ENCODE measurements around the gene CADPS2. TPM values are rescaled to one million over a fixed set of nuclear protein-coding genes. Genes with fewer than 3 reads are reported as not detected.

Gene CADPS2
- total and polyA plus RNA-seq, 4 donors, result 5.6 to 41.1 (median 11.0) TPM

DNA sequence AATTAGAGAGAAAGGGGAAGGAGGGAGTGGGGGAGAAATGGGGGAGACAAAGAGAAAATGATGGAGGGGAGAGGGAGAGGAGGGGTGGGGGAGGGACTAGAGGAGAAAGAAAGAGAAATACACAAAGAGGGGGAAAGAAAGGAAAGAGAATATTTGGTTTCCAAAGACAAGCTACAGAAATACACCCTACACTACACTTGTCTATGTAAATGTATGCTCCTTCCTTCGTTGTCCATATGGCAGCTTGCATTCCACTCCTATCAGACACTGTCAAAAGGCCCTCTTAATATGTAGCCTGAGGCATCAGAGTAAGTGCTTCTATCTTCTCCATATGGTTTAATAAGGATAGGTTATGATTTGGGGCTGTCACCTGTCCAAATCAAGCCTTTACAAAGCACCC is 488.9 kb downstream of the CADPS2 start:
- H3K27ac ChIP-seq (ENCODE audit: low read depth in 1 of 2, low read length in 2 of 2), result no peak overlapping the region
- no peak for TF ChIP-seq FOXA2 (IDR thresholded peaks at IDR 0.05)
- TF ChIP-seq SP1 (IDR thresholded peaks at IDR 0.05), result no peak
- TF ChIP-seq, protein P1, sequence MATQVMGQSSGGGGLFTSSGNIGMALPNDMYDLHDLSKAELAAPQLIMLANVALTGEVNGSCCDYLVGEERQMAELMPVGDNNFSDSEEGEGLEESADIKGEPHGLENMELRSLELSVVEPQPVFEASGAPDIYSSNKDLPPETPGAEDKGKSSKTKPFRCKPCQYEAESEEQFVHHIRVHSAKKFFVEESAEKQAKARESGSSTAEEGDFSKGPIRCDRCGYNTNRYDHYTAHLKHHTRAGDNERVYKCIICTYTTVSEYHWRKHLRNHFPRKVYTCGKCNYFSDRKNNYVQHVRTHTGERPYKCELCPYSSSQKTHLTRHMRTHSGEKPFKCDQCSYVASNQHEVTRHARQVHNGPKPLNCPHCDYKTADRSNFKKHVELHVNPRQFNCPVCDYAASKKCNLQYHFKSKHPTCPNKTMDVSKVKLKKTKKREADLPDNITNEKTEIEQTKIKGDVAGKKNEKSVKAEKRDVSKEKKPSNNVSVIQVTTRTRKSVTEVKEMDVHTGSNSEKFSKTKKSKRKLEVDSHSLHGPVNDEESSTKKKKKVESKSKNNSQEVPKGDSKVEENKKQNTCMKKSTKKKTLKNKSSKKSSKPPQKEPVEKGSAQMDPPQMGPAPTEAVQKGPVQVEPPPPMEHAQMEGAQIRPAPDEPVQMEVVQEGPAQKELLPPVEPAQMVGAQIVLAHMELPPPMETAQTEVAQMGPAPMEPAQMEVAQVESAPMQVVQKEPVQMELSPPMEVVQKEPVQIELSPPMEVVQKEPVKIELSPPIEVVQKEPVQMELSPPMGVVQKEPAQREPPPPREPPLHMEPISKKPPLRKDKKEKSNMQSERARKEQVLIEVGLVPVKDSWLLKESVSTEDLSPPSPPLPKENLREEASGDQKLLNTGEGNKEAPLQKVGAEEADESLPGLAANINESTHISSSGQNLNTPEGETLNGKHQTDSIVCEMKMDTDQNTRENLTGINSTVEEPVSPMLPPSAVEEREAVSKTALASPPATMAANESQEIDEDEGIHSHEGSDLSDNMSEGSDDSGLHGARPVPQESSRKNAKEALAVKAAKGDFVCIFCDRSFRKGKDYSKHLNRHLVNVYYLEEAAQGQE (IDR thresholded peaks at IDR 0.05), result no peak
- no peak for TF ChIP-seq MAX (IDR thresholded peaks at IDR 0.05)
- no peak for TF ChIP-seq FOXA1 (IDR thresholded peaks at IDR 0.05)
- no peak for TF ChIP-seq HNF4A (conservative IDR thresholded peaks at IDR 0.05)
- no peak overlapping the region for H3K9ac ChIP-seq (ENCODE audit: low read depth in 1 of 2, low read length in 2 of 2)
- no peak overlapping the region for H3K4me3 ChIP-seq (ENCODE audit: low read depth in 1 of 3, low read length in 3 of 3)
- no peaks in the 10 kb centered on the region for H3K27me3 ChIP-seq (ENCODE audit: control insufficient read depth in 4 of 4, insufficient read depth in 4 of 4, low read length in 3 of 4)
- 72% methylated on average over 1 of the region's 1 CpG for WGBS
- H3K4me1 ChIP-seq (ENCODE audit: control insufficient read depth in 4 of 4, insufficient read depth in 4 of 4, low read length in 3 of 4), result no peaks in the 10 kb centered on the region
- H3K9me3 ChIP-seq (ENCODE audit: control insufficient read depth in 4 of 4, low read length in 3 of 4), result no peaks in the 10 kb centered on the region
- no peak for DNase-seq (ENCODE audit: low spot score)
- H3K36me3 ChIP-seq (ENCODE audit: control insufficient read depth in 4 of 4, insufficient read depth in 3 of 4, low read depth in 1 of 4, low read length in 3 of 4), result no peaks in the 10 kb centered on the region

- no peak for DNase-seq (ENCODE audit: low spot score)
- no peak for TF ChIP-seq ATF3 (IDR thresholded peaks at IDR 0.05)
- no peak for TF ChIP-seq HNF4A (conservative IDR thresholded peaks at IDR 0.05)
- no peak for TF ChIP-seq RXRA (IDR thresholded peaks at IDR 0.05)
- TF ChIP-seq NR2F2 (IDR thresholded peaks at IDR 0.05), result no peak
- no peak for TF ChIP-seq SP1 (IDR thresholded peaks at IDR 0.05)
- TF ChIP-seq GABPA (IDR thresholded peaks at IDR 0.05 in 1 of 2, conservative IDR thresholded peaks at IDR 0.05 in 1 of 2), result no peak
- TF ChIP-seq CTCF (IDR thresholded peaks at IDR 0.05; ENCODE audit: low read depth, low read length, missing input control), result no peak
- TF ChIP-seq TAF1 (conservative IDR thresholded peaks at IDR 0.05), result no peak
- no peak for TF ChIP-seq ZBTB33 (IDR thresholded peaks at IDR 0.05)
- TF ChIP-seq MAX (IDR thresholded peaks at IDR 0.05), result no peak
- no peak for TF ChIP-seq FOXA2 (IDR thresholded peaks at IDR 0.05)
- TF ChIP-seq FOXA1 (IDR thresholded peaks at IDR 0.05), result no peak
- no peak for TF ChIP-seq HNF4G (IDR thresholded peaks at IDR 0.05)
- TF ChIP-seq YY1 (IDR thresholded peaks at IDR 0.05), result no peak
- TF ChIP-seq, protein P1 (IDR thresholded peaks at IDR 0.05), result no peak
- no peak for TF ChIP-seq EGR1 (IDR thresholded peaks at IDR 0.05; ENCODE audit: low read depth in 2 of 2)
- no peak for TF ChIP-seq JUND (IDR thresholded peaks at IDR 0.05)
- Histone ChIP-seq H3K9ac (ENCODE audit: low read depth in 1 of 2, low read length in 2 of 2) (peak overlapping the region in 1 of 2 donors; percentile 9), H3K27ac (ENCODE audit: low read depth in 1 of 2, low read length in 2 of 2) (no peak overlapping the region), H3K9me3 (ENCODE audit: control insufficient read depth in 4 of 4, low read length in 3 of 4) (no peaks in the 10 kb centered on the region), H3K4me1 (ENCODE audit: control insufficient read depth in 4 of 4, insufficient read depth in 4 of 4, low read length in 3 of 4) (no peaks in the 10 kb centered on the region), H3K36me3 (ENCODE audit: control insufficient read depth in 4 of 4, insufficient read depth in 3 of 4, low read depth in 1 of 4, low read length in 3 of 4) (no peaks in the 10 kb centered on the region), H3K27me3 (ENCODE audit: control insufficient read depth in 4 of 4, insufficient read depth in 4 of 4, low read length in 3 of 4) (no peaks in the 10 kb centered on the region), H3K4me3 (ENCODE audit: low read depth in 1 of 3, low read length in 3 of 3) (no peak overlapping the region)
These were observed 491.7 kb downstream of the CADPS2 start for GRCh38 chr7:122394512-122394911.

Data from liver (tissue), 9 donors.